NCI-H1930 (cell line): ENCODE measurements around the gene MCM8.

Experiments
- DNase-seq, 2 experiments: peaks; one replicate each; lab custom pipeline; 2025; lab: John Stamatoyannopoulos, UW

Gene MCM8

DNA sequence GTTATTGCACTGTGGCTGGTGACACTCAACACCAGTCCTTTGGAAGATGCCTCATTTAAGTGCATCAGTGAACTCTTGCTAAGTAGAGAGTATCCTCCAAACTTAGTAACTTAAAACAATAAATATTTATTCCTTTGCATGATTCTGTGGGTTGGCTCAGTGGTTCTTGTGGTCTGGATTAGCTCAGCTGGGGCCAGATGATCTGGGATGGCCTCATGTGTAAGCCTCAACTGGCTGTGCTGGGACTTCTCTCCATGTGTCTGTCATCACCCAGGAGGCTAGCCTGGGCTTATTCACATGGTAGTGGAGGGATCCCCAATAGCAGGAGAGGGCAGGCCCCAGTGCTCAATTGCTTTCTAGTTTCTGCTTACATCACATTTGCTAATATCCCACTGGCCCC lies 95.1 kb downstream of the MCM8 start:
- no peak for DNase-seq

DNA sequence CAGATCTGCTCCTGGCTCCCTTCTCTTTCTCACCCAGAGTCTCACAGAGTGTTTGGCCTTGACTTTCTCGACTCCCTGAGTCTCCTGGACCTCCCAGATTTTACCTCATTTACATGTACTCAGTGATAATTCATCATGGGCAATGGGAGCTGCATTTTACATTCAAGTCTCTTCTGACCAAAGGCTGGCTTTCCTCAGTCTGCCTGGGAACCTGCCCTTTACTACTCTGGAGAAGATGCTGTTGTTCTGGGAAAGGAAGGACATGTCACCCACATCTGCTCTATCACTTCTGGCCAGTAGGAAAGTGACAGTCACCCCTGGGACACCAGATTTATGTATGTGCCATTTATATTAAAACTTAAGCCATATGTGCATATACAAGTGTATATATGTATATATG lies 96.0 kb downstream of the MCM8 start:
- no peak for DNase-seq

DNA sequence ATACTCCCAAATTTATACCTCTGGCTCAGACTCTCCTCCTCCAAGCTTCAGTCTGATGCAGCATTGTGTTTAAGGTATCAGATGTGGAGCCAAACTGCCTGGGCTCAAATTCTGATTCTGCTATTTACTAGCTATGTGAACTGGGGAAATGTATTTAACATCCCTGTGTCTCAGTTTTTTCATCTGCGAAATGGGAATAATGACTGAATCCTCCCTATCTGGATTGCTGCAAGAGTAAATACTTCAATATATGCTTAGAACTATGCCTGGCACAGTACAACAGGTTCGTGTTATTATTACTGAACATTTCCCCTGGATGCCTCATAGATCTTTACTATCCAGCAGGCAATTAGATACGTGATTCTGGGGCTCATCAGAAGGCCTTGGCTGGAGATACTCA lies 97.9 kb downstream of the MCM8 start:
- no peak for DNase-seq
